Measurements from ENCODE around the gene TMEM150B. TPM values are rescaled to one million over a fixed set of nuclear protein-coding genes. Genes with fewer than 3 reads are reported as not detected.

Gene TMEM150B
- total and polyA plus RNA-seq, 9 of the 15 experiments (the other 6 are each of a cell fraction or from before 2014, with no cell fraction given) = 0.47 to 1.3 (median 0.74) TPM; not detected in 2

- TF ChIP-seq REST (IDR thresholded peaks at IDR 0.05; ENCODE audit: borderline replicate concordance) (peak; percentile 86), REST (CRISPR knock-in tag; IDR thresholded peaks at IDR 0.05; ENCODE audit: low read depth) (no peak), MTA1 (IDR thresholded peaks at IDR 0.05; ENCODE audit: borderline replicate concordance) (0 out of 2 replicates have a peak, but pooled peaks have one; percentile 51), ZNF3 (CRISPR knock-in tag; IDR thresholded peaks at IDR 0.05) (no peak), SIN3B (IDR thresholded peaks at IDR 0.05; ENCODE audit: low read depth) (peak; percentile 96), TSHZ1 (CRISPR knock-in tag; IDR thresholded peaks at IDR 0.05) (no peak), NFRKB (IDR thresholded peaks at IDR 0.05; ENCODE audit: low read depth) (peak; percentile 60; the same call in 1 of the 2 replicates), MIER1 (IDR thresholded peaks at IDR 0.05; ENCODE audit: low read depth) (peak; percentile 59; the same call in 1 of the 2 replicates), ZNF668 (CRISPR knock-in tag; IDR thresholded peaks at IDR 0.05) (no peak), HDAC6 (IDR thresholded peaks at IDR 0.05; ENCODE audit: low read depth, low read length) (no peak), ZNF280A (IDR thresholded peaks at IDR 0.05; ENCODE audit: low read depth, partially characterized antibody) (no peak)
Measured at GRCh38 chr19:55279770-55280643, 45.1 kb downstream of the TMEM150B start, which contains the start of gene HSPBP1 (continued).

All from K562 (cell line).